Stomach (tissue), 9 donors: ENCODE measurements around the gene TMED9. TPM values are rescaled to one million over a fixed set of nuclear protein-coding genes. Genes with fewer than 3 reads are reported as not detected.

Experiments
- DNase-seq, 2 donors: peaks; one replicate each; pipeline versions ENCODE4 v3.0.0 to v3.0.0-alpha.2; 2013 to 2019
- H3K27ac ChIP-seq, 5 donors: fragments of 200-600 bp in 4 of 5; sonication (generic) in 4 of 5; one replicate each; pipeline ENCODE4 v1.5.1; 2013 to 2019; ENCODE audit warnings: mild to moderate bottlenecking in 1 of 5, moderate library complexity in 1 of 5
- H3K27me3 ChIP-seq, 3 donors: fragments of 200-600 bp; sonication (generic); one replicate each; pipeline ENCODE4 v1.5.1; 2017 to 2019; ENCODE audit warnings: mixed run types in 1 of 3
- H3K36me3 ChIP-seq, 4 donors: fragments of 200-600 bp; sonication (generic); 1 replicate in 3 of 4; 2 replicates in 1 of 4; pipeline ENCODE4 v1.5.1; 2016 to 2019
- H3K4me1 ChIP-seq, 4 donors: fragments of 200-600 bp; sonication (generic); one replicate each; pipeline ENCODE4 v1.5.1; 2016 to 2019
- H3K4me3 ChIP-seq, 4 donors: fragments of 200-600 bp; sonication (generic) in 3 of 4; one replicate each; pipeline ENCODE4 v1.5.1; 2016 to 2019; ENCODE audit warnings: mild to moderate bottlenecking in 1 of 4
- H3K9me3 ChIP-seq, 4 donors: fragments of 200-600 bp; sonication (generic); one replicate each; pipeline ENCODE4 v1.5.1; 2016 to 2019
- EP300 ChIP-seq: sonication (generic); formaldehyde crosslinking; IDR thresholded peaks from one replicate; pipeline ENCODE4 v1.6.1; 2017; ENCODE audit warnings: antibody characterized with exemption
- POLR2A ChIP-seq, 4 donors: fragments of 450-650 bp; IDR thresholded peaks; one replicate each; pipeline ENCODE4 v1.6.1; 2016; ENCODE audit warnings: antibody characterized with exemption in 4 of 4, control low read depth in 2 of 4, mild to moderate bottlenecking in 1 of 4, moderate library complexity in 1 of 4
- POLR2AphosphoS5 ChIP-seq, 3 donors: sonication (generic); formaldehyde crosslinking; IDR thresholded peaks; one replicate each; pipeline ENCODE4 v1.6.1; 2016; ENCODE audit warnings: antibody characterized with exemption in 3 of 3
- WGBS, 5 donors: extraction: QIAGEN DNeasy Blood & Tissue Kit in 3 of 5; methylation state at CpG; one replicate each; pipeline versions ENCODE4 v1.1.5 to v1.1.7; 2013 to 2018; 5-methylcytosine and 5-hydroxymethylcytosine counted together
- intact Hi-C: fragments of 100-400 bp; cut with DNase I; formaldehyde crosslinking; loops from one replicate; pipeline ENCODE4 v1.15.1; 2023; ENCODE audit warnings: low total_unique reads
- polyA plus RNA-seq, 3 donors: library from polyadenylated mRNA; stranded (reverse); fragments of 200-250 nt; gene quantifications; one replicate each; pipeline ENCODE4 v1.2.3, GENCODE V29; 2013
- total RNA-seq, 5 donors: library from RNA; depleted of rRNA; stranded (reverse); fragments of >200 nt; gene quantifications; one replicate each; pipeline versions ENCODE4 v1.1.0 to v1.2.3, GENCODE V29; 2014 to 2016
- TF ChIP-seq, protein P1 (sequence below), 7 experiments: fragments of 450-650 bp in 4 of 7; fragments of 200-600 bp in 3 of 7; sonication (generic) in 3 of 7; IDR thresholded peaks; one replicate each; pipeline ENCODE4 v1.5.1; 2016 to 2019; ENCODE audit warnings: antibody characterized with exemption in 7 of 7, control low read depth in 2 of 7, mild to moderate bottlenecking in 1 of 7
- donor health status: healthy with polysubstance abuse.
- donor health status: Bipolar disorder and iron deficiency.
- donor health status: healthy.

TMED9 gene
- total and polyA plus RNA-seq, 8 donors, result 9.3 to 115 (median 86.5) TPM

DNA sequence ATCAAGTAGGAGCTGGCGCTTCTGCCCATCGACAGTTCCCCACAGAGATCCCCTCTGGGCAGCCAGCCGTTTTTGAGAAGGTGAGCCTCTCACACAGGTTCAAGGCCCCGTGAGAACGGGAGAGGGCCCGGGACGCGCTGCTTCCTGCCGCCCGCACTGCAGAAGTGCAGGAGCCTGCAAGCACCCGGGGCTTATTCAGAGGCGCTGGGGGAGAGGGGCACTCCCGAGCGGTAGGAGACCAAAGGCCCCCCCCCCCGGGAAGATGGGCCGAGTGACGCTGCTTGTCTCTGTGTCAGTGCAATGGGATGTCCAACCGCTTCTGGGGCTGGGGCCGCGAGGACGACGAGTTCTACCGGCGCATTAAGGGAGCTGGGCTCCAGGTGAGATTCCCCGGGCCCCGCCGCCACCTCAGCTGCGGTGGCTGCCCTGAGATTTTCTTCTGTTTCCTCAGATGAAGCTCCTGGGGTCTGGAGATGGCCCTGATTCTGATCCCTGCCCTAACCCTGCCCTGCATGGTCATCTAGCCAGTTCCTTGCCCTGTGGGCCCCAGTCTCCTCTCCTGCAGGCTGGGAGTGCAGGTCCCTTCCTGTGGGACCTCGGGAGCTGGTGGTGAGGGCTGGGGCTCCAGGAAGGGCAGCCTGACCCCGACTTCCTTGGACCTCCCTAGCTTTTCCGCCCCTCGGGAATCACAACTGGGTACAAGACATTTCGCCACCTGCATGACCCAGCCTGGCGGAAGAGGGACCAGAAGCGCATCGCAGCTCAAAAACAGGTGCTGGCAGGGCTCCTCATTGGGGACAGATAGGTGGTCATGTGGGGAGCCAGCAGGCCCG lies 16.5 kb downstream of the TMED9 start:
- intact Hi-C loops, result no loop called here
- no peak overlapping the region for H3K27ac ChIP-seq
- no peaks in the 10 kb centered on the region for H3K9me3 ChIP-seq
- WGBS, 5 donors, result 89 to 94% (median 91%) methylated on average over 10 to 37 of the region's 37 CpGs
- DNase-seq, result no peak
- peaks cover 7 to 44% (median 37%) of the 10 kb centered on the region in 4 donors for H3K4me1 ChIP-seq
- TF ChIP-seq, protein P1, sequence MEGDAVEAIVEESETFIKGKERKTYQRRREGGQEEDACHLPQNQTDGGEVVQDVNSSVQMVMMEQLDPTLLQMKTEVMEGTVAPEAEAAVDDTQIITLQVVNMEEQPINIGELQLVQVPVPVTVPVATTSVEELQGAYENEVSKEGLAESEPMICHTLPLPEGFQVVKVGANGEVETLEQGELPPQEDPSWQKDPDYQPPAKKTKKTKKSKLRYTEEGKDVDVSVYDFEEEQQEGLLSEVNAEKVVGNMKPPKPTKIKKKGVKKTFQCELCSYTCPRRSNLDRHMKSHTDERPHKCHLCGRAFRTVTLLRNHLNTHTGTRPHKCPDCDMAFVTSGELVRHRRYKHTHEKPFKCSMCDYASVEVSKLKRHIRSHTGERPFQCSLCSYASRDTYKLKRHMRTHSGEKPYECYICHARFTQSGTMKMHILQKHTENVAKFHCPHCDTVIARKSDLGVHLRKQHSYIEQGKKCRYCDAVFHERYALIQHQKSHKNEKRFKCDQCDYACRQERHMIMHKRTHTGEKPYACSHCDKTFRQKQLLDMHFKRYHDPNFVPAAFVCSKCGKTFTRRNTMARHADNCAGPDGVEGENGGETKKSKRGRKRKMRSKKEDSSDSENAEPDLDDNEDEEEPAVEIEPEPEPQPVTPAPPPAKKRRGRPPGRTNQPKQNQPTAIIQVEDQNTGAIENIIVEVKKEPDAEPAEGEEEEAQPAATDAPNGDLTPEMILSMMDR (IDR thresholded peaks at IDR 0.05), result no peak
- TF ChIP-seq POLR2A (IDR thresholded peaks at IDR 0.05), result no peak
- no peak for TF ChIP-seq POLR2AphosphoS5 (IDR thresholded peaks at IDR 0.05)
- no peak for TF ChIP-seq EP300
- peaks cover 0 to 43% (median 26%) of the 10 kb centered on the region in 4 donors for H3K36me3 ChIP-seq
- H3K4me3 ChIP-seq, result no peak overlapping the region
- no peaks in the 10 kb centered on the region for H3K27me3 ChIP-seq

DNA sequence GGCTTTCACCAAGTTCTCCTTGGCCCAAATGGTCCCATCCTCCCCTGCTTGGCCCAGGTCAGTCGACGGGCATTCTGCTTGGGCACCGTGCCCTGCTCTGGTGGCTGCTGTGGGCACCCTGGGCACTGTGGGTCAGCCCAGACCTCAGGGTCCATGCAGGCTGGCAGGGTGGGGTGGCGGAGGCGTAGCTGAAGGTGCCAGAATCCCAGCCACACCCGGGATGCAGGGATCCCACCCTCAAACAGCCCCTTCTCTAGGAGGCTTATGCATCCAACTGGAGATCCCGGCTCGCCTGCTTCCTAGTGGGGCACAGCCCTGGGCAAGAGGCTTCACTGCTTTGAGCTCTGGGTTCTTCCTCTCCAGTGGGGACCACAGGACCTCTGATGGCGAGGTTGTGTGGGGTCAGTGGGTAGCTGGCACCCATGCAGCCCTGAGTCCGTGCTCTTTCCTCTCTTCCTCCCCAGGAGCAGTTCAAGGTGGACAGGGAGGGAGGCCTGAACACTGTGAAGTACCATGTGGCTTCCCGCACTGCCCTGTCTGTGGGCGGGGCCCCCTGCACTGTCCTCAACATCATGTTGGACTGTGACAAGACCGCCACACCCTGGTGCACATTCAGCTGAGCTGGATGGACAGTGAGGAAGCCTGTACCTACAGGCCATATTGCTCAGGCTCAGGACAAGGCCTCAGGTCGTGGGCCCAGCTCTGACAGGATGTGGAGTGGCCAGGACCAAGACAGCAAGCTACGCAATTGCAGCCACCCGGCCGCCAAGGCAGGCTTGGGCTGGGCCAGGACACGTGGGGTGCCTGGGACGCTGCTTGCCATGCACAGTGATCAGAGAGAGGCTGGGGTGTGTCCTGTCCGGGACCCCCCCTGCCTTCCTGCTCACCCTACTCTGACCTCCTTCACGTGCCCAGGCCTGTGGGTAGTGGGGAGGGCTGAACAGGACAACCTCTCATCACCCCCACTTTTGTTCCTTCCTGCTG lies 17.4 kb downstream of the TMED9 start:
- H3K27ac ChIP-seq, result no peak overlapping the region
- no peak overlapping the region for H3K4me3 ChIP-seq
- no peaks in the 10 kb centered on the region for H3K9me3 ChIP-seq
- no peak for DNase-seq
- intact Hi-C loops, result no loop called here
- TF ChIP-seq EP300, result no peak
- TF ChIP-seq, protein P1 (IDR thresholded peaks at IDR 0.05), result no peak
- no peak for TF ChIP-seq POLR2AphosphoS5 (IDR thresholded peaks at IDR 0.05)
- TF ChIP-seq POLR2A (IDR thresholded peaks at IDR 0.05), result no peak
- 60 to 82% (median 79%) methylated on average over 4 to 21 of the region's 21 CpGs for whole genome bisulfite sequencing, 5 donors
- H3K36me3 ChIP-seq, result peaks cover 0 to 50% (median 33%) of the 10 kb centered on the region in 4 donors
- peaks cover 7 to 34% (median 28%) of the 10 kb centered on the region in 4 donors for H3K4me1 ChIP-seq
- H3K27me3 ChIP-seq, result no peaks in the 10 kb centered on the region

DNA sequence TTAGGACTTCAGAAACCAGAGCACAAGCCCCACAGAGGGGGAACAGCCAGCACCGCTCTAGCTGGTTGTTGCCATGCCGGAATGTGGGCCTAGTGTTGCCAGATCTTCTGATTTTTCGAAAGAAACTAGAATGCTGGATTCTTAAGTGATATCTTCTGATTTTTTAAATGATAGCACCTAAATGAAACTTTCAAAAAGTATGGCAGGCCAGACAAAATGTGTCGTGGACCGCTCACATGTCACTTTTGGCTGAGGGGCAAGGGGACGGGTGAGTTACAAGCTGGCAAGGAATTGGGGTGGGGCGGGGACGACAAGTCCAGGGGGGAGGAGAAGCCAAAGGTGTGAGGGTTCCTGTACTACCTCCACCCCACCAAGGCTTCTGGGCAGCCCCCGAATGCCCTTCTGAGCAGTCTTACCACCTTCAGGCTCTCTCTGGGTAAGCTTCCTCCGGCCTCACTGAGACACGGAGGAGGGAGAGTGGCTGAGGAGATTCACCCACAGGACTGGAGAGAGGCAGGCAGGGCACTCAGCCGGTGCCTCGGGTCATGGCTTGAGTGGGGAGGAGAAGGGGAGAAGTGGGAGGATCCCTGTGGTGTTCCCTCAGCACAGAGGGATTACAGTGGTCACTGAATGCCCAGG lies 18.2 kb downstream of the TMED9 start:
- intact Hi-C loops, result no loop called here

More for the DNA sequence above, 18.2 kb downstream of the TMED9 start:
- TF ChIP-seq, protein P1 (IDR thresholded peaks at IDR 0.05), result no peak
- TF ChIP-seq POLR2AphosphoS5 (IDR thresholded peaks at IDR 0.05), result no peak
- no peak for TF ChIP-seq POLR2A (IDR thresholded peaks at IDR 0.05)
- TF ChIP-seq EP300, result no peak
- Histone ChIP-seq H3K4me1 (peaks cover 7 to 30% (median 22%) of the 10 kb centered on the region in 4 donors), H3K9me3 (no peaks in the 10 kb centered on the region), H3K27ac (no peak overlapping the region), H3K27me3 (no peaks in the 10 kb centered on the region), H3K36me3 (peaks cover 0 to 54% (median 33%) of the 10 kb centered on the region in 4 donors), H3K4me3 (no peak overlapping the region)
- DNase-seq, result no peak
- WGBS, 5 donors, result 70 to 76% (median 75%) methylated on average over 12 to 13 of the region's 13 CpGs
